H1 (cell line): ENCODE measurements around the gene CTSS. TPM values are rescaled to one million over a fixed set of nuclear protein-coding genes. Genes with fewer than 3 reads are reported as not detected.

Experiments used
- CTCF ChIA-PET: fragments of 300-600 bp; sonication (Branson Sonifier 250); formaldehyde crosslinking; loops from one replicate; lab custom pipeline; 2021; ENCODE audit not compliant: partially characterized antibody; lab: Charles Lee
- POLR2A ChIA-PET: fragments of 300-600 bp; sonication (Branson Sonifier 250); formaldehyde crosslinking; loops from one replicate; lab custom pipeline; 2021; ENCODE audit warnings: inconsistent platforms; ENCODE audit not compliant: partially characterized antibody; lab: Charles Lee
- DNase-seq, 2 experiments: peaks; one replicate each; pipeline versions ENCODE4 v3.0.0 to v3.0.0-alpha.2; 2010 to 2022; ENCODE audit warnings: low spot score in 2 of 2, low read depth in 1 of 2, mixed read lengths in 1 of 2
- FAIRE-seq: peaks from 2 replicates; lab custom pipeline; 2011; peaks lifted over from hg19 to GRCh38; lab: Jason Lieb, UNC
- H2AFZ ChIP-seq: 2 replicates; pipeline ENCODE4 v1.8.1; 2012; ENCODE audit warnings: low read length, inconsistent platforms
- H2AK5ac ChIP-seq: 2 replicates; pipeline ENCODE4 v1.6.1; 2013; ENCODE audit warnings: low read depth, low read length
- H2BK120ac ChIP-seq: replicated peaks from 2 replicates; pipeline ENCODE3; 2013; ENCODE audit warnings: low read depth, low read length, inconsistent platforms
- H2BK12ac ChIP-seq: 2 replicates; pipeline ENCODE4 v1.6.1; 2013; ENCODE audit warnings: low read depth, low read length
- H2BK15ac ChIP-seq: 2 replicates; pipeline ENCODE4 v1.6.1; 2013; ENCODE audit warnings: low read length
- H2BK20ac ChIP-seq: 2 replicates; pipeline ENCODE4 v1.6.1; 2013; ENCODE audit warnings: low read length
- H2BK5ac ChIP-seq: 2 replicates; pipeline ENCODE4 v1.6.1; 2013; ENCODE audit warnings: low read depth, low read length
- H3K14ac ChIP-seq: 2 replicates; pipeline ENCODE4 v1.6.1; 2013; ENCODE audit warnings: inconsistent platforms; ENCODE audit not compliant: insufficient read length
- H3K18ac ChIP-seq: 2 replicates; pipeline ENCODE4 v1.6.1; 2013; ENCODE audit warnings: low read length; ENCODE audit errors: extremely low read depth
- H3K23ac ChIP-seq: 2 replicates; pipeline ENCODE4 v1.6.1; 2013; ENCODE audit warnings: inconsistent platforms; ENCODE audit not compliant: insufficient read length
- H3K23me2 ChIP-seq: 2 replicates; pipeline ENCODE4 v1.6.1; 2013; ENCODE audit warnings: low read depth, low read length
- H3K27ac ChIP-seq: 2 replicates; pipeline ENCODE4 v1.6.1; 2011; ENCODE audit warnings: low read depth, low read length, inconsistent platforms
- H3K27me3 ChIP-seq, 4 experiments: replicated peaks in 1 of 4; 1 replicate in 1 of 4; 2 replicates in 3 of 4; pipeline versions ENCODE4 v1.6.1 to v1.8.1; 2011 to 2013; ENCODE audit warnings: low read length in 3 of 4, mild to moderate bottlenecking in 3 of 4, inconsistent platforms in 2 of 4, mixed read lengths in 2 of 4, moderate library complexity in 1 of 4; ENCODE audit not compliant: control insufficient read depth in 3 of 4, insufficient read depth in 3 of 4; ENCODE audit errors: extremely low read depth in 1 of 4
- H3K36me3 ChIP-seq, 4 experiments: 2 replicates each; pipeline versions ENCODE4 v1.6.1 to v1.8.1; 2011 to 2013; ENCODE audit warnings: mild to moderate bottlenecking in 4 of 4, low read length in 3 of 4, moderate library complexity in 2 of 4, control low read depth in 1 of 4, inconsistent platforms in 1 of 4; ENCODE audit not compliant: insufficient read depth in 4 of 4, control insufficient read depth in 2 of 4
- H3K4ac ChIP-seq: replicated peaks from 2 replicates; pipeline ENCODE3; 2013; ENCODE audit warnings: low read length, low read depth, mixed read lengths, inconsistent platforms; ENCODE audit not compliant: insufficient read length
- H3K4me1 ChIP-seq, 4 experiments: replicated peaks in 1 of 4; 1 replicate in 1 of 4; 2 replicates in 3 of 4; pipeline versions ENCODE4 v1.6.1 to v1.8.1; 2011 to 2013; ENCODE audit warnings: low read length in 3 of 4, inconsistent platforms in 2 of 4, mixed read lengths in 1 of 4; ENCODE audit not compliant: insufficient read depth in 4 of 4, control insufficient read depth in 3 of 4
- H3K4me2 ChIP-seq, 2 experiments: 2 replicates each; pipeline versions ENCODE4 v1.6.1 to v1.8.1; 2011 to 2013; ENCODE audit warnings: low read depth in 2 of 2, low read length in 2 of 2, control low read depth in 1 of 2, inconsistent platforms in 1 of 2, mild to moderate bottlenecking in 1 of 2; ENCODE audit not compliant: insufficient read depth in 1 of 2
- H3K4me3 ChIP-seq, 4 experiments: fragments of 200-600, 300-600 bp in 1 of 4; sonication (generic), shearing (Covaris generic), sonication (Bioruptor Twin) in 1 of 4; 2 replicates each; pipeline versions ENCODE4 v1.5.1 to v1.8.1; 2011 to 2016; ENCODE audit warnings: low read length in 4 of 4, low read depth in 3 of 4, control low read depth in 2 of 4, inconsistent platforms in 2 of 4, mild to moderate bottlenecking in 2 of 4, mixed read lengths in 1 of 4, moderate library complexity in 1 of 4; ENCODE audit not compliant: insufficient read depth in 2 of 4; ENCODE audit errors: extremely low read depth in 1 of 4
- H3K56ac ChIP-seq: replicated peaks from 2 replicates; pipeline ENCODE3; 2013; ENCODE audit warnings: low read depth, mild to moderate bottlenecking, mixed read lengths, low read length, inconsistent platforms; ENCODE audit not compliant: insufficient read length
- H3K79me1 ChIP-seq: 2 replicates; pipeline ENCODE4 v1.6.1; 2013; ENCODE audit warnings: low read depth, low read length, control low read depth
- H3K79me2 ChIP-seq, 2 experiments: 2 replicates each; pipeline versions ENCODE4 v1.6.1 to v1.8.1; 2012 to 2013; ENCODE audit warnings: low read length in 2 of 2, mild to moderate bottlenecking in 2 of 2, inconsistent platforms in 1 of 2; ENCODE audit not compliant: insufficient read depth in 2 of 2, control insufficient read depth in 1 of 2
- H3K9ac ChIP-seq, 4 experiments: replicated peaks in 1 of 4; 1 replicate in 1 of 4; 2 replicates in 3 of 4; pipeline versions ENCODE4 v1.6.1 to v1.8.1; 2011 to 2013; ENCODE audit warnings: low read depth in 3 of 4, low read length in 3 of 4, control low read depth in 2 of 4, mild to moderate bottlenecking in 2 of 4, moderate library complexity in 2 of 4, inconsistent platforms in 1 of 4; ENCODE audit errors: extremely low read depth in 1 of 4
- H3K9me3 ChIP-seq, 2 experiments: 2 replicates each; pipeline versions ENCODE4 v1.6.1 to v1.8.1; 2012 to 2013; ENCODE audit warnings: mild to moderate bottlenecking in 2 of 2, moderate library complexity in 2 of 2, control low read depth in 1 of 2, inconsistent platforms in 1 of 2, low read depth in 1 of 2, low read length in 1 of 2, mixed read lengths in 1 of 2; ENCODE audit not compliant: insufficient read depth in 2 of 2
- H4K20me1 ChIP-seq, 2 experiments: replicated peaks in 1 of 2; 2 replicates each; pipeline versions ENCODE3 to v1.8.1; 2011 to 2013; ENCODE audit warnings: inconsistent platforms in 2 of 2, low read length in 2 of 2, mild to moderate bottlenecking in 1 of 2; ENCODE audit not compliant: insufficient read depth in 2 of 2, control insufficient read depth in 1 of 2
- H4K5ac ChIP-seq: 2 replicates; pipeline ENCODE4 v1.6.1; 2013; ENCODE audit warnings: low read length, low read depth, mixed read lengths, inconsistent platforms; ENCODE audit not compliant: insufficient read length
- H4K8ac ChIP-seq: 2 replicates; pipeline ENCODE4 v1.8.0; 2013; ENCODE audit warnings: mild to moderate bottlenecking, moderate library complexity, low read length, inconsistent platforms; ENCODE audit not compliant: insufficient read depth; ENCODE audit errors: extremely low read depth
- H4K91ac ChIP-seq: replicated peaks from 2 replicates; pipeline ENCODE3; 2013; ENCODE audit warnings: low read length, mixed read lengths, inconsistent platforms; ENCODE audit not compliant: insufficient read length
- BACH1 ChIP-seq: IDR thresholded peaks from 2 replicates; pipeline ENCODE4 v1.6.1; 2012; ENCODE audit warnings: low read length, improper control_type of control experiment
- BRCA1 ChIP-seq: IDR thresholded peaks from 2 replicates; pipeline ENCODE4 v1.6.1; 2012; ENCODE audit warnings: low read depth, low read length, improper control_type of control experiment
- CEBPB ChIP-seq: IDR thresholded peaks from 2 replicates; pipeline ENCODE4 v1.6.1; 2012; ENCODE audit warnings: low read depth, low read length
- CTCF ChIP-seq, 3 experiments: IDR thresholded peaks; 1 replicate in 2 of 3; 2 replicates in 1 of 3; pipeline versions ENCODE4 v1.5.1 to v1.6.1; 2011; ENCODE audit warnings: low read length in 3 of 3, mild to moderate bottlenecking in 3 of 3, inconsistent platforms in 2 of 3, low read depth in 1 of 3, moderate library complexity in 1 of 3; ENCODE audit not compliant: insufficient read depth in 1 of 3; ENCODE audit errors: control extremely low read depth in 1 of 3
- EP300 ChIP-seq, 2 experiments: IDR thresholded peaks; 1 replicate in 1 of 2; 2 replicates in 1 of 2; pipeline ENCODE4 v1.6.1; 2011 to 2012; ENCODE audit warnings: low read depth in 2 of 2, low read length in 2 of 2, mild to moderate bottlenecking in 2 of 2, borderline replicate concordance in 1 of 2, inconsistent platforms in 1 of 2, moderate library complexity in 1 of 2
- FOSL1 ChIP-seq: IDR thresholded peaks from 2 replicates; pipeline ENCODE4 v1.6.1; 2011; ENCODE audit warnings: mild to moderate bottlenecking, low read depth, low read length, moderate library complexity; ENCODE audit not compliant: insufficient read depth
- RXRA ChIP-seq: IDR thresholded peaks from 2 replicates; pipeline ENCODE4 v1.6.1; 2011; ENCODE audit warnings: low read depth, mild to moderate bottlenecking, low read length, moderate library complexity; ENCODE audit not compliant: insufficient read depth
- SIRT6 ChIP-seq: IDR thresholded peaks from one replicate; pipeline ENCODE4 v1.7.1; 2012; ENCODE audit warnings: low read length, inconsistent platforms
- TAF1 ChIP-seq: IDR thresholded peaks from 2 replicates; pipeline ENCODE4 v1.6.1; 2011; ENCODE audit warnings: mild to moderate bottlenecking, low read depth, low read length
- TEAD4 ChIP-seq: IDR thresholded peaks from 2 replicates; pipeline ENCODE4 v1.6.1; 2012; ENCODE audit warnings: low read depth, low read length, inconsistent platforms, mixed read lengths
- WGBS, 2 experiments: shearing (Covaris generic) in 1 of 2; methylation state at CpG; one replicate each; pipeline versions ENCODE4 v1.1.6 to v1.1.7; 2013 to 2015; ENCODE audit warnings: low lambda C conversion rate in 2 of 2, mixed read lengths in 2 of 2, inconsistent platforms in 1 of 2, low coverage in 1 of 2, missing lambda C conversion rate in 1 of 2; ENCODE audit not compliant: insufficient replicate concordance in 2 of 2, insufficient coverage in 1 of 2, insufficient read length in 1 of 2; ENCODE audit errors: extremely low coverage in 1 of 2, missing lambda C conversion rate in 1 of 2; 5-methylcytosine and 5-hydroxymethylcytosine counted together
- polyA plus RNA-seq, 7 experiments: library from polyadenylated mRNA; depleted of rRNA in 3 of 7; stranded (reverse) in 5 of 7; unstranded in 2 of 7; fragments of >200 nt in 5 of 7; fragments of 200-250 nt in 2 of 7; gene quantifications; 1 replicate in 5 of 7; 2 replicates in 1 of 7; 4 replicates in 1 of 7; pipeline versions ENCODE4 v1.2.1 to v1.2.3, GENCODE V29; 2011 to 2013; ENCODE audit warnings: missing spikeins in 2 of 7, mixed read lengths in 2 of 7
- total RNA-seq: library from RNA; stranded (reverse); fragmentation: NEBNext Ultra II Directional; extraction: Animal tissue kit (Norgen Biotek cat#: 25700); gene quantifications from 2 replicates; pipeline ENCODE4 v1.2.1, GENCODE V29; 2021
- TF ChIP-seq, protein P1 (sequence below): IDR thresholded peaks from 2 replicates; pipeline ENCODE4 v1.6.1; 2012; ENCODE audit warnings: inconsistent platforms

Gene CTSS
- total and polyA plus RNA-seq, 2 of the 8 experiments (the other 6 are each of a cell fraction or from before 2014, with no cell fraction given) = not detected

DNA sequence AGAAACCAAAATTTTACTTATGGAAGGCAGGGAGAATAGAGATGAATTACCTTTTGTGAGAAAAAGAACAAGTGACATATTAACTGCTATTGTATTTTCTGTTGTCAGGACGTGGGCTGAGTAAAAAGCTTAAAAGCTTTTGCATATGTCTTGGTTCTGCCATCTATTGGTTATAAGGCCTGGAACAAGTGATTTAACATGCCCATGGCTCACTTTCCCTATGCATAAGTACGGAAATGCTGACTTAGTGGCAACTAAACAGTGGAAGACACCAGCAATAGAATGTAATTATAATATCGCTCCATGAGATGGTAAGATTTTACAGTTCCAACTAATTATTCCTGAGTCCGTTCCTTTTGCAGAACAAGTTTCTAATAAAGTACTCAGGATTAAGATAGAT lies 6.7 kb upstream of the CTSS start:
- H3K27ac ChIP-seq = no peak overlapping the region
- 93% methylated on average over 4 of the region's 4 CpGs; no CpG with 5 or more reads in 1 of the 2 experiments for WGBS, 2 experiments

More for the DNA sequence above, 6.7 kb upstream of the CTSS start:
- no peak overlapping the region for H3K14ac ChIP-seq
- POLR2A ChIA-PET = no interaction called here
- H3K4me1 ChIP-seq = no peaks in the 10 kb centered on the region
- CTCF ChIA-PET = no interaction called here
- no peak overlapping the region for H3K23ac ChIP-seq
- no peaks in the 10 kb centered on the region for H3K36me3 ChIP-seq
- H2BK5ac ChIP-seq = no peak overlapping the region
- no peak overlapping the region for H4K8ac ChIP-seq
- no peaks in the 10 kb centered on the region for H3K27me3 ChIP-seq
- DNase-seq (no peak), FAIRE-seq (no peak)
- H2AK5ac ChIP-seq = no peak overlapping the region
- no peak overlapping the region for H3K18ac ChIP-seq
- H3K79me1 ChIP-seq = no peaks in the 10 kb centered on the region
- H3K79me2 ChIP-seq = no peaks in the 10 kb centered on the region
- H4K91ac ChIP-seq = no peak overlapping the region
- no peaks in the 10 kb centered on the region for H3K9me3 ChIP-seq
- no peak for TF ChIP-seq SIRT6
- TF ChIP-seq EP300 (IDR thresholded peaks at IDR 0.05; ENCODE audit: borderline replicate concordance in 1 of 2, low read depth in 2 of 2, low read length in 2 of 2) = no peak
- no peak for TF ChIP-seq CEBPB
- no peak for TF ChIP-seq BACH1
- TF ChIP-seq TAF1 = no peak
- TF ChIP-seq RXRA = no peak
- no peak for TF ChIP-seq FOSL1
- TF ChIP-seq CTCF (IDR thresholded peaks at IDR 0.05; ENCODE audit: control extremely low read depth in 1 of 3, insufficient read depth in 1 of 3, low read depth in 1 of 3, low read length in 3 of 3) = no peak
- TF ChIP-seq BRCA1 = no peak
- TF ChIP-seq TEAD4 = no peak
- TF ChIP-seq, protein P1, sequence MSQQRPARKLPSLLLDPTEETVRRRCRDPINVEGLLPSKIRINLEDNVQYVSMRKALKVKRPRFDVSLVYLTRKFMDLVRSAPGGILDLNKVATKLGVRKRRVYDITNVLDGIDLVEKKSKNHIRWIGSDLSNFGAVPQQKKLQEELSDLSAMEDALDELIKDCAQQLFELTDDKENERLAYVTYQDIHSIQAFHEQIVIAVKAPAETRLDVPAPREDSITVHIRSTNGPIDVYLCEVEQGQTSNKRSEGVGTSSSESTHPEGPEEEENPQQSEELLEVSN = no peak
- no peak overlapping the region for H3K4ac ChIP-seq
- no peak overlapping the region for H2BK12ac ChIP-seq
- H3K56ac ChIP-seq = no peak overlapping the region
- H2BK15ac ChIP-seq = no peak overlapping the region
- H2BK20ac ChIP-seq = no peak overlapping the region
- no peak overlapping the region for H3K4me3 ChIP-seq
- no peak overlapping the region for H3K9ac ChIP-seq
- H4K20me1 ChIP-seq = no peaks in the 10 kb centered on the region
- H3K23me2 ChIP-seq = no peaks in the 10 kb centered on the region
- H2BK120ac ChIP-seq = no peak overlapping the region
- H3K4me2 ChIP-seq = no peak overlapping the region
- no peak overlapping the region for H4K5ac ChIP-seq
- no peak overlapping the region for H2AFZ ChIP-seq
